Pancreas (tissue), 10 donors: ENCODE data around the gene MYO7B. TPM values are rescaled to one million over a fixed set of nuclear protein-coding genes. Genes with fewer than 3 reads are reported as not detected.

Experiments
- ATAC-seq, 4 donors: fragments of 200-7000 bp; cut with Tn5 transposase; one replicate each; pipeline versions ENCODE4 v1.8.0 to v1.9.1; 2020; ENCODE audit warnings: mild to moderate bottlenecking in 4 of 4, moderate library complexity in 4 of 4
- DNase-seq, 6 donors: peaks; one replicate each; pipeline ENCODE4 v3.0.0-alpha.2; 2020
- FAIRE-seq: peaks from 2 replicates; lab custom pipeline; 2012; peaks lifted over from hg19 to GRCh38; lab: Jason Lieb, UNC
- H3K27ac ChIP-seq, 4 donors: fragments of 200-600 bp; sonication (generic); 1 replicate in 3 of 4; 2 replicates in 1 of 4; pipeline versions ENCODE4 v1.5.0 to v1.8.0; 2020
- H3K27me3 ChIP-seq, 4 donors: fragments of 200-600 bp; one replicate each; pipeline ENCODE4 v1.8.0; 2021
- H3K36me3 ChIP-seq, 3 donors: fragments of 200-600 bp; sonication (generic) in 1 of 3; one replicate each; pipeline versions ENCODE4 v1.5.0 to v1.8.0; 2020 to 2021
- H3K4me1 ChIP-seq, 3 donors: fragments of 200-600 bp; one replicate each; pipeline ENCODE4 v1.8.0; 2021
- H3K4me3 ChIP-seq, 4 donors: fragments of 200-600 bp; sonication (generic) in 2 of 4; one replicate each; pipeline versions ENCODE4 v1.5.0 to v1.8.0; 2020 to 2021
- H3K9me3 ChIP-seq, 4 donors: fragments of 200-600 bp; one replicate each; pipeline ENCODE4 v1.8.0; 2021
- WGBS, 2 donors: extraction: QIAGEN DNeasy Blood & Tissue Kit; methylation state at CpG; one replicate each; pipeline ENCODE4 v1.1.7; 2013; 5-methylcytosine and 5-hydroxymethylcytosine counted together
- intact Hi-C, 3 donors: fragments of 100-400 bp; cut with DNase I; formaldehyde crosslinking; loops; one replicate each; pipeline versions ENCODE4 v1.11.1 to v1.14.2; 2022
- polyA plus RNA-seq, 2 donors: library from polyadenylated mRNA; stranded (reverse); fragments of 200-250 nt; gene quantifications; one replicate each; pipeline ENCODE4 v1.2.3, GENCODE V29; 2013
- total RNA-seq, 6 donors: library from RNA; stranded (reverse); fragmentation: NEBNext Ultra II Directional in 4 of 6; extraction: Animal tissue kit (Norgen Biotek cat#: 25700) in 4 of 6; gene quantifications; one replicate each; pipeline versions ENCODE4 v1.2.1 to v1.2.4, GENCODE V29; 2021 to 2023
- TF ChIP-seq, protein P1 (sequence below), 4 donors: fragments of 200-600 bp; sonication (generic) in 3 of 4; IDR thresholded peaks; one replicate each; pipeline versions ENCODE4 v1.5.0 to v1.8.0; 2021; ENCODE audit warnings: antibody characterized with exemption in 4 of 4
- donor health status: healthy with polysubstance abuse.
- donor health status: DM: no; HTN: no; CAD: no; lungs with moderate emphysema.
- donor health status: DM: no; HTN: no; CAD: no.
- donor health status: control.
- donor health status: control.
- donor health status: Bipolar disorder and iron deficiency.
- donor health status: DM: yes; HTN: yes; CAD: no.
- donor health status: DM: no; HTN: no; CAD: no.
- donor health status: DM: no; HTN: no; CAD: no.
- donor health status: DM: yes; HTN: yes; CAD: no.

MYO7B gene
- total and polyA plus RNA-seq, 8 donors = 0.12 to 1.5 (median 0.83) TPM

DNA sequence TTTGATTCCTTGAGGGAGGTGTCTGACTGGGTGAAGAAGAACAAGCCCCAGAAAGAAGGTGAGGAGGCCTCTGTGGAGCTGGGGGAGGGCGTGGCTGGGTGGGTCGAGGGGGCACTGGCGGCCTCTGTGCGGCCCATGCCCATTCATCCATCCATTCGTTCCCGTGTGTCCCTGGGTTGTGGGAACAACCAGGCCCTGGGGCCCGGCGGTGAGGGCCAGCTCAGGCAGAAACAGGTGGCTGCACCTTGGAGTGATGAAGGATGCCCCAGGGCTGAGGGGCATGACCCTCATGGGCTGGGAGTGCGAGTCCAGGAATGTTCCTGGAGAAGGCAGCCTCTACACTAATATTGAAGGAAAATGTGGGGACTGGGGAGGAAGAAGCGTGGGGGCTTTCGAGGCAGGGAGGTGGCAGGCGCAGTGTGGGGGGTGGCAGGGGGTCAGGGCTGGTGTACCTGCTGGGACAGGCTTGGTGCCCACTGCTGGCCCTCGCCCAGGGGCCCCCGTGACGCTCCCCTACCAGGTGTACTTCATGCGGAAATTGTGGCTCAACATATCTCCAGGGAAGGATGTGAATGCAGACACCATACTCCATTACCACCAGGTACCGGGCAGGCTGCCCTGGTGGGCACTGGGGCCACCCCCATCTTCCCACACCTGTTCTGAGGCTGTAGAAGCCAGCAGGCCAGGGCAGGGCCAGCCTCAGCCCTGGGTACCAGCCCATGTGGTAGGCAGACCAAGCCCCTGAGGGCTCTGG, 99.3 kb downstream of the MYO7B start:
- 80 to 85% methylated on average over 16 to 17 of the region's 17 CpGs for WGBS, 2 donors
- no peaks in the 10 kb centered on the region for H3K36me3 ChIP-seq
- no peaks in the 10 kb centered on the region for H3K27me3 ChIP-seq
- no peak overlapping the region for H3K4me3 ChIP-seq
- FAIRE-seq = no peak
- TF ChIP-seq, protein P1, sequence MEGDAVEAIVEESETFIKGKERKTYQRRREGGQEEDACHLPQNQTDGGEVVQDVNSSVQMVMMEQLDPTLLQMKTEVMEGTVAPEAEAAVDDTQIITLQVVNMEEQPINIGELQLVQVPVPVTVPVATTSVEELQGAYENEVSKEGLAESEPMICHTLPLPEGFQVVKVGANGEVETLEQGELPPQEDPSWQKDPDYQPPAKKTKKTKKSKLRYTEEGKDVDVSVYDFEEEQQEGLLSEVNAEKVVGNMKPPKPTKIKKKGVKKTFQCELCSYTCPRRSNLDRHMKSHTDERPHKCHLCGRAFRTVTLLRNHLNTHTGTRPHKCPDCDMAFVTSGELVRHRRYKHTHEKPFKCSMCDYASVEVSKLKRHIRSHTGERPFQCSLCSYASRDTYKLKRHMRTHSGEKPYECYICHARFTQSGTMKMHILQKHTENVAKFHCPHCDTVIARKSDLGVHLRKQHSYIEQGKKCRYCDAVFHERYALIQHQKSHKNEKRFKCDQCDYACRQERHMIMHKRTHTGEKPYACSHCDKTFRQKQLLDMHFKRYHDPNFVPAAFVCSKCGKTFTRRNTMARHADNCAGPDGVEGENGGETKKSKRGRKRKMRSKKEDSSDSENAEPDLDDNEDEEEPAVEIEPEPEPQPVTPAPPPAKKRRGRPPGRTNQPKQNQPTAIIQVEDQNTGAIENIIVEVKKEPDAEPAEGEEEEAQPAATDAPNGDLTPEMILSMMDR (IDR thresholded peaks at IDR 0.05) = no peak
- no peak for ATAC-seq
- H3K27ac ChIP-seq = no peak overlapping the region
- peak in 1 of 6 donors; percentile 36 for DNase-seq
- intact Hi-C loops = no loop called here
- no peaks in the 10 kb centered on the region for H3K9me3 ChIP-seq
- no peaks in the 10 kb centered on the region for H3K4me1 ChIP-seq

DNA sequence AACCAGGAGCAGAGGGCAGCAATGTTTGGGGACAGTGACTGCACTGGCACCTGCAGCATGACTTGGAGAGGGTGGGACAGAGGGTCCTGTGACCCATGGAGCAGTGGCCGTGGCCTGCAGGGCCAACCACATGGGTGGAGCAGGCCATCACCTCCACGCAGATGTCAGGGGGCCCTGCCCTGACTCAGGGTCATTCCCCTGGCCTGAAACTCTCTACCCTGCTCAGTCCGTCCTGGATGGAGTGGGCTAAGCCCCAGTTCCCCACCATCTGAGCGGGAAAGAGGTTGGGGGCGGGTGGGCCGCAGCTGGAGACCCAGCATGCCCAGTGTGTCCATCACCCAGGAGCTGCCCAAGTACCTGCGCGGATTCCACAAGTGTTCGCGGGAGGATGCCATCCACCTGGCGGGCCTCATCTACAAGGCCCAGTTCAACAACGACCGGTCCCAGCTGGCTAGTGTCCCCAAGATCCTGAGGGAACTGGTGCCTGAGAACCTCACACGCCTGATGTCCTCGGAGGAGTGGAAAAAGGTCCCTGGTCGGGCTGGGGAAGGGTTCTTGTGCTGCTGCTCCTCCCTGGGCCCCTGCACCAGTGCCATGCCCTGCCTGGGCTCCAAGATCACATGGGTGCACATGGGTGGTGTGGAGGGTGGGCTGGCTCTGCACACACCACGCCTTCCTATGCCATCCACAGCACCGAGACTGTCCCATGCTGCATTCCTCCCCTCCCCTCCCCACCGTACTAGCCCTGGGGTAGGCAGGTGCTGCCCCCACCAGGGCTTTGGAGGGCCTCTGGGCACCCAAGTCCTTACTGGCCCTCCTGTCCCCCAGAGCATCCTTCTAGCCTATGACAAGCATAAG, 100.1 kb downstream of the MYO7B start:
- no peaks in the 10 kb centered on the region for H3K27me3 ChIP-seq
- peak in 1 of 6 donors; percentile 53 for DNase-seq
- TF ChIP-seq, protein P1 (IDR thresholded peaks at IDR 0.05) = no peak
- intact Hi-C loops = no loop called here
- H3K4me3 ChIP-seq = no peak overlapping the region
- H3K9me3 ChIP-seq = no peaks in the 10 kb centered on the region
- ATAC-seq = no peak
- 80 to 86% methylated on average over 18 to 19 of the region's 19 CpGs for WGBS, 2 donors
- no peak overlapping the region for H3K27ac ChIP-seq
- H3K4me1 ChIP-seq = no peaks in the 10 kb centered on the region
- no peak for FAIRE-seq
- H3K36me3 ChIP-seq = no peaks in the 10 kb centered on the region

DNA sequence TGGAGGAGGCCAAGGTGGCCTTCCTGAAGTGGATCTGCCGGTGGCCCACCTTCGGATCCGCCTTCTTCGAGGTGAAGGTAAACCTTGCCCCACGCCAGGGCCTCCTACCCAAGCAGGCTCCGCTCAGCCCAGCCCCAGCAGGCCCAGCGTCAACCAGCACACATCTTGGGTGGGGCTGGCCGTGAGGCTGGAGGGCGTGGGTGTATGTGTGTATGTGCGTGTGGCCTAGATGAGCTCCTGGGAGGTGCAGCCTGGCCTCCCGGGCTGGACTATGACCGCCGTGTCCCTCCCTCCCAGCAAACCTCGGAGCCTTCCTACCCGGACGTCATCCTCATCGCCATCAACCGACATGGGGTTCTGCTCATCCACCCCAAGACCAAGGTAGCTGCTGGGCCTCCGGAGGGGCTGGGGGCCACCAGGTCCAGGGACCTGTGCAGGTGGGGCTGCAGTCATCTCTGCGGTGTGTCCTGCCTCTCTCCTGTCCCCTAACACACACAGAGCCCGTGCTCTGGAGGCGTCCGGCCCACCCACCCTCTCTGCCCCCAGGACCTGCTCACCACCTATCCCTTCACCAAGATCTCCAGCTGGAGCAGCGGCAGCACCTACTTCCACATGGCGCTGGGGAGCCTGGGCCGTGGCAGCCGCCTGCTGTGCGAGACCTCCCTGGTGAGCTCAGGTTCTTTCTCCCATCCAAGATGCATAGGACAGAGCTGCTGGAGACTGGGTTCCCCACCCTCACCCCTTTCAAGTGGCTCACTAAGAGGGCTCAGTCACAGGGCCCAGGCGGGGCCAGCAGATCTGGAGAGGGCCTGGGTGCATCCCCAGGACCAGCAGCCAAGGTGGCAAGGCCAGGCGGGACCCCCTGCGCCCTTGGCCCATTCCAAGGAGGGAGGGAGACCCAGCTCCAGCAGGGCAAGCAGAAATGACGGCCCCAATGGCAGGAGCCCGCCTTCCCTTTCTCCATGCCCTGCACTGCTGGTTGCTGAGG, 101.1 kb downstream of the MYO7B start:
- ATAC-seq (no peak), DNase-seq (peak in 1 of 6 donors; percentile 55), FAIRE-seq (no peak)
- Histone ChIP-seq H3K4me3 (no peak overlapping the region), H3K27ac (no peak overlapping the region), H3K27me3 (no peaks in the 10 kb centered on the region), H3K9me3 (no peaks in the 10 kb centered on the region), H3K4me1 (no peaks in the 10 kb centered on the region), H3K36me3 (no peaks in the 10 kb centered on the region)
- intact Hi-C loops = no loop called here
- TF ChIP-seq, protein P1 (IDR thresholded peaks at IDR 0.05) = no peak
- WGBS, 2 donors = 83 to 86% methylated on average over 31 to 33 of the region's 33 CpGs

DNA sequence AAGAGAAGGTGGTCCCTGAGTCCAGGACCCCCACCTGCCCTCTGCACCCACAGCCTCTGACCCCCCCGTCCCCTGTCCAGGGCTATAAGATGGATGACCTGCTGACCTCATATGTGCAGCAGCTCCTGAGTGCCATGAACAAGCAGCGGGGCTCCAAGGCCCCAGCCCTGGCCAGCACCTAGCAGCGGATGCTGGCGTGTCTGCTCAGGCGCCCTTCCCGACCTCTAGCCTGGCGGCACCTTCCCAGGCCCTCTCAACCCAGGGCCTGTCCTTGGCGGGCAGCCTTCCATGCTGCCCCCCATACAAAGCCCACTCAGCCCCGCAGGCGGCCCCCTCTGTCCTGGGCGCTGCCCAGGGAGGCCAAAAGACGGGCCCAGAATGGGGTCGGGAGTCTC, 101.8 kb downstream of the MYO7B start:
- no peak for ATAC-seq
- Histone ChIP-seq H3K9me3 (no peaks in the 10 kb centered on the region), H3K36me3 (no peaks in the 10 kb centered on the region), H3K27me3 (no peaks in the 10 kb centered on the region), H3K4me3 (no peak overlapping the region), H3K4me1 (no peaks in the 10 kb centered on the region), H3K27ac (no peak overlapping the region)
- intact Hi-C loops = no loop called here
- 69 to 70% methylated on average over 11 to 13 of the region's 13 CpGs for WGBS, 2 donors
- TF ChIP-seq, protein P1 (IDR thresholded peaks at IDR 0.05) = no peak
- no peak for FAIRE-seq
- peak in 1 of 6 donors; percentile 51 for DNase-seq
